SHP77 (cell line): ENCODE results near the gene CLDN20.

Experiments
- DNase-seq, 2 experiments: peaks; one replicate each; lab custom pipeline; 2025; lab: John Stamatoyannopoulos, UW

CLDN20 gene

DNA sequence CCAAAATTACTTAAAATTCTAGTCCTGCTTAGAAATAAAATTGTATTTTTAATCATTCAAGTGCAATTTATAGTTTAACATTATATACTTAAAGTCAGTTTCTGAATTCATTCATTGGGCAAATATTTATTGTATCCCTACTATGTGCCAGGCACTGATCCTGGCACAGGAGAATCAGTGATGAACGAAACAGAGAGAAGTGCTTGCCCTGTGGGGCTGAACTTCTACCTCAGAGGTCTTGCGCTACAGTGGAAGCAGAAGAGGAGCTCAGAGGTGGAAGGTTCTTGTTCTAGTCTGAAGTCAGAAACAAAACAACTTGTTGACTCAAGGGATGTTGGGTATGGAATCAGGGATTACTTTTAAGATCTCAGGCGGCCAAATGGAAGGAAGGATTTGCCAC is 6.0 kb downstream of the CLDN20 start:
- DNase-seq, result no peak

DNA sequence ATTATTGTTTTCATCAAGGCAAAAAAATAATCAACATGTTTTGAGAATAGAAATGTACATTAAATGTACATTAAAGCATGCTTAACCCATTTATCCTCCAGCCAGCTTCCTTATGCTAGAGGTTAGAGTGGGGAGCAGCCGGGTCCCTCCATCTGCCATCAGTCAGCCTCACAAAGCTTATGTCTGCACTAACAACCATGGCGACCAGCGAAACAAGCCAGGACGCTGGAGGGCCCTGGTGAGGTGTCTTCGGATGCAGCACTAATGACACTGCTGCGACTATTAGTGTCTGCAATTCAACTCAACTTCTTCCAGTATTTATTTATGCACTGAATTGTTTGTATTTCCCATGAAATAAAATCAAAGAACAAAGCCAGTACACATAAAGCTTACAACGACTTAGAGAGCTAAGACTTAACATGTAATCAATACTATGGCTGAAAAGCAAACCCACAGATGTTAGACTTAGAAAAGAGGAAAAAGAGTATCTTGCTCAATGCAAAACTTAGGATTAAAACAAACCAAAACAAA is 6.8 kb downstream of the CLDN20 start:
- DNase-seq, result no peak

- no peak for DNase-seq
Observed at GRCh38 chr6:155271145-155271544, 7.3 kb downstream of the CLDN20 start.

- no peak for DNase-seq
Observed at GRCh38 chr6:155272353-155273232, 8.8 kb downstream of the CLDN20 start.

GRCh38 chr6:155273431-155273830 is 9.6 kb downstream of the CLDN20 start:
- no peak for DNase-seq

- DNase-seq, result no peak
Observed at GRCh38 chr6:155274106-155274505, 10.3 kb downstream of the CLDN20 start.

DNA sequence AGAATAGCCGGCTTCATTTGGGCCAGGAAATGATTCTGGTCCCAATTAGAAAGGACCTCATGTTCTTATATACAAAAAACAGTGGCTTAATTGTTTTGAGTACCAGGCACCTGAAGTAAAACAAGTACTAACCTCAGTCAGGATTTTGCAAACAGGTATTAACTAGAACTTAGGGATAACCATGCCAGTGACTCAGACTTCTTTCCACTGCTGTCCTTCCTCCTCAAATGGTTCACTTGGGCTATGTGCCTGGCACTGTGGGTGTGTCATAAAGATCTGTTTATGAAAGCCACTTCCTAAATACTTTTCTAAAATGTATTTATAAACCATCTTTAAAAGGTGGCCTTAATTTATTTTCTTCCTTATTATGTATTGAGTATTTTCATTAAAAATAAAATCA is 10.7 kb downstream of the CLDN20 start:
- DNase-seq, result no peak

- no peak for DNase-seq
Observed at GRCh38 chr6:155275808-155276480, 12.1 kb downstream of the CLDN20 start.

DNA sequence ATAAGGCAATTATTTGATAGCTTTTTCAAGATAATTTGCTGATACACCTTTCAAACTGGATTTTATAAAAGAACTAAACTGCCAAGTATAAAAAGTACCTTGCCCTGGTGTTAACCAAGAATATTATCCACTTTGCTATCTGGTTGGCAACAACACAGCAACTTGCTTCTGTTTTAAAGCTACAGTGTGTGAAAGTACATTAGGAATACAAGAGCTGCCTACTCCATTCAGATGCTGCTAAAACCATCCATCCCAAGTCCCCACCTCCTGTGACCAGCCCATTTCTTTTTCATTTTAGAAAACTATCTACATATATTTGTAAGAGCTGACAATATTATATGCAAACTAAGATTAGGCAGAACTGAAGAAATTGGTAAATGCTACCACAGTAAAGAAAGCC is 12.8 kb downstream of the CLDN20 start:
- no peak for DNase-seq

DNA sequence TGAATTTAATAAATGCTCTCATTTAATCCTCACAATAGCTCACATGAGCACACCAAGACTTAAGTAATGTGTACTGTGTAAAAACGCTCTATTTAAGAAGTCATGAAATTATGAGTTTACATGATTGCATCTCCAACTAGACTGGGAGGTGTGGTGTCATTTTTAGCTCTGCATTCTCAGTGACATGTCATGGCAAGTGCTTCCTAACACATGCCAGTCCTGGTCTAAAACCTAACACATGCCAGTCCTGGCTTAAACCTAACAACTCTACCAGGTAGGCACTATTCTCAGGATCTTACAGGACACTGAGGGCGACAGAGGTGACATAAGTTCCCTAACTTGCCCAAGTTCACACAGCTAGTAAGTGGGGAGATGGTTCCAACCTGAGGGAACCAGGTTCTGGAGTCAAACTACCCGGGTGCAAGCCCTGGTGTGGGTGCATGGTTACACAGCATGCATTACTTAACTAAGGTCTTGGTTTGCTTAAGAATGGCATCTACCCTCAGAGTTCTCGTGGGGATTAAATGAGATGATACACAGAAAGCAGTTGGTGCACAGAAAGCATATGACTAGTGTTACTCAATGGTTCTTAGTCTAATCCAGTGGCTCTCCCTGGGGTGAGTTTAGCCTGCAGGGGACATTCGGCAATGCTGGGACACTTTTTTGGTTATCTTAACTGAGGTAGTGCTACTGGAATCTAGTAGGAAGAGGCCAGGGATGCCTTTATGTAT is 14.7 kb downstream of the CLDN20 start:
- no peak for DNase-seq

DNA sequence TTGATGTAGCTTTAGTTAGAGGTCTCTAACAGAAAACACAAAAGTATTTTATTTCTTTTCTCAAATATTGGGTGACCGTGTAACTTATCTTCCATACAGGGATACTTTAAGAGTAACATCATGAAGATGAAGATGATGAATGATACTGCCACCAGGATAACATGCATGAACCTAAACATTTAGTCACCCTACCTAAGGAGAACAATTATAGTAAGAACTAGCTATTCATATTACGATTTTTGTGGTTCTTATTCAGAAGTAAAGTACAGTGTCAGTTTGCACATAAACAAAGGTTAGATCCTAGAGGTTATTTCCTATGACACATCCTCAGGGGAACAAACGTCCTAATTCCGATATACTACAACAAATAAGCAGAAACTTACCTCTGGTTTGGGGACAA is 21.0 kb downstream of the CLDN20 start:
- DNase-seq, result no peak

DNA sequence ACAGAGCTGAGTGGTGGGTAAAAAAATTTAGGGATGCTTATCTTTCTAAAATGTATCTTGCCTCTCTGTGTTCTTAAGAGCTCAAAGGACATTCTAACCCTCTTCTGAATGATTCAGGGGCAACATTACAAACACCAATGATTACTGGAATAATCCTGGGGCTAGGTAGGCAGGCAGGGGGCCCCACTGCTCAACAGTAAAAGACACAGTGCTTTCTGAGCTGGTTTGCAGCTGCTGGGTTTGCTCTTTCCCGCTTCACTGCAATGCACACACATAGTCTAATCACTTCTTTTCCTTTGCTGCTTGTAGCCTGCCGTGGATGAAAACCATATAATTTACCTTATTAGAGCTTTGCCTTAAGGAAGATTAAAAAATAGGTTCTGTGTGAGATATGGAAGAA is 23.9 kb downstream of the CLDN20 start:
- no peak for DNase-seq

GRCh38 chr6:155290491-155290890 is 26.7 kb downstream of the CLDN20 start:
- no peak for DNase-seq

DNA sequence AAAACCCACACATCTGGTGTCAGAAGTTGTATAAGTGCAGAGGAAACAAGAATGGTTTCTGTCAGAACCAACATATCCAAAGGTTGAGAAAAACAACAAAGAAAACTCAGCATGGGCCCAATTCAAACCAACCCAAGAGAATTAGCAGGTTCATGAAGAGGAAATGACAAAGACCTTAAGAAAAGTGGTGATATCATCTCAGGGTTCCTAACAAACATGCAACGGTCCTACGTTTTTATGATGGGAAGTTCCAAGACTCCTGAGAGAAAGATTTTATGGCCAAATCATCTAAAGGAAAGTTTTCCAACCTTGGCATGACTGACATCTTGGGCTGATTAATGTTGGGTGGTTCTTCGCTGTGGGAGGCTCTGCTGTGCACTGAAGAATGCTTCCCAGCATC is 27.5 kb downstream of the CLDN20 start:
- no peak for DNase-seq

GRCh38 chr6:155292711-155293110 is 28.9 kb downstream of the CLDN20 start:
- no peak for DNase-seq

DNA sequence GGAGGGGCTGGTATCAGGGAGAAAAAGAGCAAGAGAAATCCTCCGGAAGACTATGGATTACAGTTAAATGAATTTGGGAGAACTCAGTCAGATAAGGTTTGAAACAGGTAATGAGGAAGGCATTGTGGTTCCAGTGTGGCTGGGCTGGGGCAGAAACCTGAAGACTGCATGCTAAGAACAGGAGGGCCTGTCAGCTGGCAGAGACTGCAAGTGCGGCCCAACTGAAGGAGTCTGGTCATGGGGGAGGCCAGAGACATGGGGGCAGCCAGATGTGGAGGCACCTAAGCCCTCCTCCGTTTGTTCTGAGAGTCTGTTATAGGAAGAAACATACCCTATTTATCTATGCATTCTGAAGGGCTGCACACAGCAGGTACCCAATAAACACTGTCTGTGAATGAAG is 33.9 kb downstream of the CLDN20 start:
- no peak for DNase-seq

DNA sequence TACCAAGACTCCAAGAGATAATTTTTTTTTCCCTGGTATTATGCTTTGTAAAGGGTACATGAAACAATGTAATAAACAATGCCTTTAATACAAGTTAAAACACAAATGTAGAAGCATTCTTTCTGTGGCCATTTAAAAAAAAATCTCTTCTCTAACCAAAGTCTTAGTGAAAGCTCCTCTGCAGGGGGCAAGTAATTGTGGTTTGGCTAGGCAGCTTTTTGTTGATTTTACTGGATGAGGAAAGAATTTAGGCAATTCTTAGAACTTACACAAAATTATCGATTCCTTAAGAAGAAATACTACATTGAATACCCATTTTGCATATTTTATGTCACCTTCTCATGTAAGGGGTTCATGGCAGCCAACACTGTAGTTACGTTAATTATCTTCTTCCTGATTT is 38.1 kb downstream of the CLDN20 start:
- DNase-seq, result no peak

GRCh38 chr6:155303361-155303870 is 39.6 kb downstream of the CLDN20 start:
- DNase-seq, result no peak

DNA sequence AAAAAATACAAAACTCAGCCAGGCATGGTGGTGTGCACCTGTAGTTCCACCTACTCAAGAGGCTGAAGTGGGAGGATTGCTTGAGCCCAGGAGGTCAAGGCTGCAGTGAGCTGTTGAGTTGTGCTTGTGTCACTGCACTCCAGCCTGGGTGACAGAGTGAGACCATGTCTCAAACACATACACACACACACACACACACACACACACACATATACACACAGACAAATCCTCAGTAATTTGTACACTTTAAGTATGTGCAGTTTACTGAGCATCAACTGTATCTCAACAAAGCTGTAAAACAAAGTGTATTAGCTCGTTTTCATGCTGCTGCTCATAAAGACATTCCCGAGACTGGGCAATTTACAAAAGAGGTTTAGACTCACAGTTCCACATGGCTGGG is 43.1 kb downstream of the CLDN20 start:
- no peak for DNase-seq

- no peak for DNase-seq
Observed at GRCh38 chr6:155309150-155309549, 45.3 kb downstream of the CLDN20 start.

DNA sequence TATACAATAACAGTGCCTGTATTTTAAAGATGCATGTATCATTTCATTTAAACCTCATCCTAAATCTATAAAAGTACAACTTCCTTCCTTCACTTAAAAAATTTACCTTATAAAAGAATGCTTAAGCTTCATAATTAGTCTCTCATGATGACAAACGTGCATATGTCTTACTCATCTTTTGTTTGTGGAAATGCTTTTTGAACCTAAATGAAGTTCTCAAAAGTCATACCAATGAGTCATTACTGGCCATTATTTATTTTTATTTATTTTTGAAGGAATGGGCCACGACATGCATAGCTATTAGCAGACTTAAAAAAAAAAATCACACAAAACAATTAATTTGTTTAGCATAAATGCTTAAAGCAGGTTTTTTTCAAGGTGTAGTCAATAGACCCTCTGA is 46.8 kb downstream of the CLDN20 start:
- DNase-seq, result no peak

DNA sequence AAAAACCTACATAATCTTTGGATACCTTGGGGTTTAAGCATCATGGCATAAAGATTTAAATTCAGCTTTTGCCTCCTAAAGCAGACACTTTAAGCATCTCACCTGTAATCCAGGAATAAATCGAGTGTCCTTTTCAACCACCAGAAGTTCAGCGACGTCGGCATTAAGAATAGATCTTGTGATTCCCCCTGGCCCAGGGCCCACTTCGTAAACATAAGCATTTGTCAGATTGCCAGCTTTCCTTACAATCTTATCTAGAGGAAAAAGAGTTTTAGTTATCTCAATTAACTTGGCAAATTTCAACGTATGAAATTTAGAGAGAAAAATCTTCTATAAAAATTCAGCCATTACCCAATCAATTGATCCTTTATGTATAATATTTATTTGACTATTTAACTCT is 47.3 kb downstream of the CLDN20 start:
- no peak for DNase-seq
